ENCODE measurements around the gene ADCK1. TPM values are rescaled to one million over a fixed set of nuclear protein-coding genes. Genes with fewer than 3 reads are reported as not detected.
"Not testable (repeated sequence)": the region's sequence is repeated elsewhere in the genome, so short reads cannot be mapped to it uniquely, and the experiment has no call there.

Gene ADCK1
- total RNA-seq, 2 experiments from 2014 or later = 7.5 to 9.6 TPM

- H3K4me1 ChIP-seq (ENCODE audit: insufficient read depth, low read length, poor library complexity, severe bottlenecking) = no peaks in the 10 kb centered on the region
- H3K4me2 ChIP-seq (ENCODE audit: low read length) = no peak overlapping the region
- no peaks in the 10 kb centered on the region for H3K9me2 ChIP-seq (ENCODE audit: insufficient read depth, low read length)
- H3K79me2 ChIP-seq (ENCODE audit: insufficient read depth, low read depth, low read length) = no peaks in the 10 kb centered on the region
- H4K20me1 ChIP-seq (ENCODE audit: insufficient read depth, low read length) = no peaks in the 10 kb centered on the region
- ChIA-PET POLR2A (no interaction called here), CTCF (ENCODE audit: unreplicated experiment) (no interaction called here)
- intact Hi-C loops (cut with micrococcal nuclease; ENCODE audit: unreplicated experiment) = no loop called here
- H3K36me3 ChIP-seq (ENCODE audit: insufficient read depth, low read length) = no peaks in the 10 kb centered on the region
- TF ChIP-seq CTCF (conservative IDR thresholded peaks at IDR 0.05; ENCODE audit: low read length) (no peak), EZH2phosphoT487 (IDR thresholded peaks at IDR 0.05; ENCODE audit: borderline replicate concordance, low read depth, low read length) (no peak)
- no peak overlapping the region for H3K27ac ChIP-seq (ENCODE audit: low read depth, low read length, poor library complexity, severe bottlenecking)
- BruUV-seq (replicated peaks) = no TSS peak
- H3K9me3 ChIP-seq (ENCODE audit: low read length) = no peaks in the 10 kb centered on the region
- no peak for DNase-seq (ENCODE audit: low spot score)
- no peak overlapping the region for H2AFZ ChIP-seq (ENCODE audit: low read length)
- H3K4me3 ChIP-seq (ENCODE audit: low read depth, low read length, poor library complexity, severe bottlenecking) = no peak overlapping the region
Observed at GRCh38 chr14:77955816-77956484, 156.0 kb downstream of the ADCK1 start.

GRCh38 chr14:77959686-77960085, 159.8 kb downstream of the ADCK1 start:
- DNase-seq (ENCODE audit: low spot score); H3K9me2 ChIP-seq (ENCODE audit: insufficient read depth, low read length); intact Hi-C loops (cut with micrococcal nuclease; ENCODE audit: unreplicated experiment); H4K20me1 ChIP-seq (ENCODE audit: insufficient read depth, low read length); CTCF ChIA-PET (ENCODE audit: unreplicated experiment); H3K36me3 ChIP-seq (ENCODE audit: insufficient read depth, low read length); H3K4me3 ChIP-seq (ENCODE audit: low read depth, low read length, poor library complexity, severe bottlenecking); H3K4me2 ChIP-seq (ENCODE audit: low read length); POLR2A ChIA-PET; H3K27ac ChIP-seq (ENCODE audit: low read depth, low read length, poor library complexity, severe bottlenecking); H3K4me1 ChIP-seq (ENCODE audit: insufficient read depth, low read length, poor library complexity, severe bottlenecking); H3K79me2 ChIP-seq (ENCODE audit: insufficient read depth, low read depth, low read length); H3K9me3 ChIP-seq (ENCODE audit: low read length); H2AFZ ChIP-seq (ENCODE audit: low read length); BruUV-seq (replicated peaks): not testable (repeated sequence)

GRCh38 chr14:77961847-77962580, 162.1 kb downstream of the ADCK1 start:
- no peaks in the 10 kb centered on the region for H4K20me1 ChIP-seq (ENCODE audit: insufficient read depth, low read length)
- intact Hi-C loops (cut with micrococcal nuclease; ENCODE audit: unreplicated experiment) = no loop called here
- no peak overlapping the region for H3K4me2 ChIP-seq (ENCODE audit: low read length)
- ChIA-PET CTCF (ENCODE audit: unreplicated experiment) (no interaction called here), POLR2A (no interaction called here)
- H3K4me3 ChIP-seq (ENCODE audit: low read depth, low read length, poor library complexity, severe bottlenecking) = no peak overlapping the region
- no TSS peak for BruUV-seq (replicated peaks)
- no peaks in the 10 kb centered on the region for H3K4me1 ChIP-seq (ENCODE audit: insufficient read depth, low read length, poor library complexity, severe bottlenecking)
- no peak overlapping the region for H2AFZ ChIP-seq (ENCODE audit: low read length)
- DNase-seq (ENCODE audit: low spot score) = peak; percentile 19
- no peaks in the 10 kb centered on the region for H3K9me2 ChIP-seq (ENCODE audit: insufficient read depth, low read length)
- no peaks in the 10 kb centered on the region for H3K9me3 ChIP-seq (ENCODE audit: low read length)
- TF ChIP-seq EZH2phosphoT487 (IDR thresholded peaks at IDR 0.05; ENCODE audit: borderline replicate concordance, low read depth, low read length) (no peak), CTCF (conservative IDR thresholded peaks at IDR 0.05; ENCODE audit: low read length) (peak; percentile 49; the same call in 1 of the 2 replicates)
- H3K27ac ChIP-seq (ENCODE audit: low read depth, low read length, poor library complexity, severe bottlenecking) = no peak overlapping the region
- H3K79me2 ChIP-seq (ENCODE audit: insufficient read depth, low read depth, low read length) = no peaks in the 10 kb centered on the region
- no peaks in the 10 kb centered on the region for H3K36me3 ChIP-seq (ENCODE audit: insufficient read depth, low read length)
